Muscle layer of duodenum (tissue), 2 donors: ENCODE measurements around the gene JTB.

Source experiments
- H3K27ac ChIP-seq: one replicate; pipeline ENCODE4 v1.7.0; 2013; ENCODE audit warnings: mild to moderate bottlenecking, low read length
- H3K27me3 ChIP-seq: one replicate; pipeline ENCODE4 v1.7.0; 2013; ENCODE audit warnings: low read depth, mild to moderate bottlenecking, control low read depth, low read length
- H3K36me3 ChIP-seq, 2 donors: one replicate each; pipeline ENCODE4 v1.7.0; 2013; ENCODE audit warnings: low read length in 2 of 2, control low read depth in 1 of 2, mild to moderate bottlenecking in 1 of 2; ENCODE audit not compliant: insufficient read depth in 2 of 2, control insufficient read depth in 1 of 2
- H3K4me1 ChIP-seq, 2 donors: one replicate each; pipeline ENCODE4 v1.7.0; 2013; ENCODE audit warnings: low read length in 2 of 2, mild to moderate bottlenecking in 2 of 2, control low read depth in 1 of 2, moderate library complexity in 1 of 2; ENCODE audit not compliant: insufficient read depth in 2 of 2, control insufficient read depth in 1 of 2
- H3K4me3 ChIP-seq, 2 donors: one replicate each; pipeline ENCODE4 v1.7.0; 2013; ENCODE audit warnings: low read length in 2 of 2, low read depth in 1 of 2, mild to moderate bottlenecking in 1 of 2
- H3K9me3 ChIP-seq, 2 donors: one replicate each; pipeline ENCODE4 v1.7.0; 2013; ENCODE audit warnings: low read length in 2 of 2, control low read depth in 1 of 2, mild to moderate bottlenecking in 1 of 2; ENCODE audit not compliant: control insufficient read depth in 1 of 2
- donor health status: healthy.

Gene JTB

GRCh38 chr1:153929426-153929825 lies 48.0 kb downstream of the JTB start:
- Histone ChIP-seq H3K27me3 (no peaks in the 10 kb centered on the region), H3K36me3 (peaks cover 26 to 56% of the 10 kb centered on the region in 2 donors), H3K4me3 (no peak overlapping the region), H3K4me1 (peaks cover 0 to 4% of the 10 kb centered on the region in 2 donors), H3K27ac (no peak overlapping the region), H3K9me3 (no peaks in the 10 kb centered on the region)

- Histone ChIP-seq H3K36me3 (peaks cover 22 to 51% of the 10 kb centered on the region in 2 donors), H3K9me3 (no peaks in the 10 kb centered on the region), H3K27me3 (no peaks in the 10 kb centered on the region), H3K4me1 (peaks cover 1 to 8% of the 10 kb centered on the region in 2 donors), H3K4me3 (no peak overlapping the region), H3K27ac (no peak overlapping the region)
Observed at GRCh38 chr1:153928791-153929341, 48.6 kb downstream of the JTB start.

GRCh38 chr1:153928245-153928644 lies 49.2 kb downstream of the JTB start:
- Histone ChIP-seq H3K36me3 (peaks cover 19 to 45% of the 10 kb centered on the region in 2 donors), H3K9me3 (no peaks in the 10 kb centered on the region), H3K27me3 (no peaks in the 10 kb centered on the region), H3K4me3 (no peak overlapping the region), H3K27ac (no peak overlapping the region), H3K4me1 (peaks cover 6 to 8% of the 10 kb centered on the region in 2 donors)

GRCh38 chr1:153926405-153926804 lies 51.1 kb downstream of the JTB start:
- Histone ChIP-seq H3K27ac (no peak overlapping the region), H3K27me3 (no peaks in the 10 kb centered on the region), H3K4me1 (peaks cover 10% of the 10 kb centered on the region in 2 donors), H3K9me3 (no peaks in the 10 kb centered on the region), H3K4me3 (no peak overlapping the region), H3K36me3 (peaks cover 14 to 30% of the 10 kb centered on the region in 2 donors)
